Measurements from ENCODE around the gene ARID1B.

GRCh38 chr6:157196391-157196790 lies 419.2 kb downstream of the ARID1B start:
- TF ChIP-seq MYPOP (CRISPR knock-in tag; IDR thresholded peaks at IDR 0.05) = no peak
- no peak for TF ChIP-seq PRDM15 (CRISPR knock-in tag; IDR thresholded peaks at IDR 0.05)
- TF ChIP-seq, protein P1, sequence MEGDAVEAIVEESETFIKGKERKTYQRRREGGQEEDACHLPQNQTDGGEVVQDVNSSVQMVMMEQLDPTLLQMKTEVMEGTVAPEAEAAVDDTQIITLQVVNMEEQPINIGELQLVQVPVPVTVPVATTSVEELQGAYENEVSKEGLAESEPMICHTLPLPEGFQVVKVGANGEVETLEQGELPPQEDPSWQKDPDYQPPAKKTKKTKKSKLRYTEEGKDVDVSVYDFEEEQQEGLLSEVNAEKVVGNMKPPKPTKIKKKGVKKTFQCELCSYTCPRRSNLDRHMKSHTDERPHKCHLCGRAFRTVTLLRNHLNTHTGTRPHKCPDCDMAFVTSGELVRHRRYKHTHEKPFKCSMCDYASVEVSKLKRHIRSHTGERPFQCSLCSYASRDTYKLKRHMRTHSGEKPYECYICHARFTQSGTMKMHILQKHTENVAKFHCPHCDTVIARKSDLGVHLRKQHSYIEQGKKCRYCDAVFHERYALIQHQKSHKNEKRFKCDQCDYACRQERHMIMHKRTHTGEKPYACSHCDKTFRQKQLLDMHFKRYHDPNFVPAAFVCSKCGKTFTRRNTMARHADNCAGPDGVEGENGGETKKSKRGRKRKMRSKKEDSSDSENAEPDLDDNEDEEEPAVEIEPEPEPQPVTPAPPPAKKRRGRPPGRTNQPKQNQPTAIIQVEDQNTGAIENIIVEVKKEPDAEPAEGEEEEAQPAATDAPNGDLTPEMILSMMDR (CRISPR knock-in tag; IDR thresholded peaks at IDR 0.05) = no peak
- no peak for TF ChIP-seq CHD4 (IDR thresholded peaks at IDR 0.05; ENCODE audit: borderline replicate concordance, low read length)
- TF ChIP-seq, protein P2, sequence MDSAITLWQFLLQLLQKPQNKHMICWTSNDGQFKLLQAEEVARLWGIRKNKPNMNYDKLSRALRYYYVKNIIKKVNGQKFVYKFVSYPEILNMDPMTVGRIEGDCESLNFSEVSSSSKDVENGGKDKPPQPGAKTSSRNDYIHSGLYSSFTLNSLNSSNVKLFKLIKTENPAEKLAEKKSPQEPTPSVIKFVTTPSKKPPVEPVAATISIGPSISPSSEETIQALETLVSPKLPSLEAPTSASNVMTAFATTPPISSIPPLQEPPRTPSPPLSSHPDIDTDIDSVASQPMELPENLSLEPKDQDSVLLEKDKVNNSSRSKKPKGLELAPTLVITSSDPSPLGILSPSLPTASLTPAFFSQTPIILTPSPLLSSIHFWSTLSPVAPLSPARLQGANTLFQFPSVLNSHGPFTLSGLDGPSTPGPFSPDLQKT (CRISPR knock-in tag; IDR thresholded peaks at IDR 0.05; ENCODE audit: borderline replicate concordance) = no peak
- TF ChIP-seq PTBP1 (IDR thresholded peaks at IDR 0.05; ENCODE audit: low read depth, low read length, poor library complexity, severe bottlenecking) = no peak
- no peak for TF ChIP-seq EP300 (IDR thresholded peaks at IDR 0.05; ENCODE audit: low read depth in 2 of 2, low read length in 2 of 2)
- no peak for TF ChIP-seq EP300 (CRISPR knock-in tag; IDR thresholded peaks at IDR 0.05; ENCODE audit: borderline replicate concordance)
- no peak for TF ChIP-seq POLR2A (IDR thresholded peaks at IDR 0.05; ENCODE audit: insufficient read depth in 1 of 2, low read depth in 2 of 2, low read length in 2 of 2)
- TF ChIP-seq RFX5 (IDR thresholded peaks at IDR 0.05; ENCODE audit: low read depth, low read length) = no peak
- TF ChIP-seq ZNF674 (CRISPR knock-in tag; IDR thresholded peaks at IDR 0.05; ENCODE audit: low read depth) = no peak
- no peak for TF ChIP-seq ZBTB10 (CRISPR knock-in tag; IDR thresholded peaks at IDR 0.05; ENCODE audit: borderline replicate concordance)
